ENCODE measurements around the gene CLASP1. TPM values are rescaled to one million over a fixed set of nuclear protein-coding genes. Genes with fewer than 3 reads are reported as not detected.

Gene CLASP1
- total RNA-seq, 1 experiment from 2014 or later, result 49.2 TPM

- intact Hi-C loops (cut with micrococcal nuclease; ENCODE audit: unreplicated experiment) (loop anchor here (10.0 kb wide), 1 partner anchor 230 kb away; no protein-coding TSS in a partner anchor), in situ Hi-C loops (cut with HindIII; ENCODE audit: low pct_unique_long_range_greater_than_20kb, low sequenced_read_pairs) (no loop called here)
- POLR2A ChIA-PET, result no interaction called here
Measured at GRCh38 chr2:121324601-121325000, 324.7 kb downstream of the CLASP1 start.

GRCh38 chr2:121321476-121321875 is 327.8 kb downstream of the CLASP1 start:
- Histone ChIP-seq H3K4me3 (ENCODE audit: low read depth in 2 of 2, low read length in 2 of 2) (no peak overlapping the region), H3K4me1 (ENCODE audit: control insufficient read depth, insufficient read depth, low read length) (no peaks in the 10 kb centered on the region), H3K27me3 (ENCODE audit: control insufficient read depth, insufficient read depth, low read length) (no peaks in the 10 kb centered on the region), H3K27ac (ENCODE audit: low read length) (no peak overlapping the region), H3K9me3 (ENCODE audit: control insufficient read depth, insufficient read depth, low read depth, low read length) (no peaks in the 10 kb centered on the region), H3K36me3 (ENCODE audit: control insufficient read depth, insufficient read depth, low read length) (no peaks in the 10 kb centered on the region)
- DNase-seq (ENCODE audit: low read depth, low spot score), result no peak
- intact Hi-C loops (cut with micrococcal nuclease; ENCODE audit: unreplicated experiment) (loop anchor here (10.0 kb wide), 1 partner anchor 227 kb away; no protein-coding TSS in a partner anchor), in situ Hi-C loops (cut with HindIII; ENCODE audit: low pct_unique_long_range_greater_than_20kb, low sequenced_read_pairs) (no loop called here)
- ChIA-PET CTCF (interaction anchor here (0.7 kb wide), 1 partner anchor 169 kb away, joined by 5 read pairs; no protein-coding TSS in a partner anchor), POLR2A (no interaction called here)
- TF ChIP-seq REST (IDR thresholded peaks at IDR 0.05; ENCODE audit: insufficient read depth in 1 of 2, low read depth in 2 of 2, low read length in 1 of 2), result no peak
- no peak for TF ChIP-seq SIN3A (IDR thresholded peaks at IDR 0.05; ENCODE audit: borderline replicate concordance, insufficient read depth, low read depth, low read length)
- ATAC-seq, result no peak
- no TSS peak for BruUV-seq (replicated peaks)

More at GRCh38 chr2:121324601-121325000, 324.7 kb downstream of the CLASP1 start:
- Histone ChIP-seq H3K27me3 (ENCODE audit: control insufficient read depth, insufficient read depth, low read length) (no peaks in the 10 kb centered on the region), H3K36me3 (ENCODE audit: control insufficient read depth, insufficient read depth, low read length) (no peaks in the 10 kb centered on the region), H3K4me1 (ENCODE audit: control insufficient read depth, insufficient read depth, low read length) (no peaks in the 10 kb centered on the region), H3K9me3 (ENCODE audit: control insufficient read depth, insufficient read depth, low read depth, low read length) (no peaks in the 10 kb centered on the region), H3K27ac (ENCODE audit: low read length) (no peak overlapping the region), H3K4me3 (ENCODE audit: low read depth in 2 of 2, low read length in 2 of 2) (no peak overlapping the region)
- DNase-seq (ENCODE audit: low read depth, low spot score) (no peak), ATAC-seq (no peak)
- TF ChIP-seq CTCF (IDR thresholded peaks at IDR 0.05) (no peak), SIN3A (IDR thresholded peaks at IDR 0.05; ENCODE audit: borderline replicate concordance, insufficient read depth, low read depth, low read length) (no peak), REST (IDR thresholded peaks at IDR 0.05; ENCODE audit: insufficient read depth in 1 of 2, low read depth in 2 of 2, low read length in 1 of 2) (no peak), POLR2AphosphoS5 (IDR thresholded peaks at IDR 0.05; ENCODE audit: low read depth, low read length) (no peak), TCF7L2 (IDR thresholded peaks at IDR 0.05; ENCODE audit: low read depth, low read length) (no peak)
- CTCF ChIA-PET, result no interaction called here
- no TSS peak for BruUV-seq (replicated peaks)
